GM23248 (cell line): ENCODE measurements around the gene FXYD5. TPM values are rescaled to one million over a fixed set of nuclear protein-coding genes. Genes with fewer than 3 reads are reported as not detected.

Experiments used
- DNase-seq: peaks from one replicate; pipeline ENCODE4 v3.0.0-alpha.2; 2015
- H2AFZ ChIP-seq: fragments of 200-600 bp; sonication (generic); 2 replicates; pipeline ENCODE4 v1.6.1; 2016; ENCODE audit warnings: antibody characterized with exemption
- H3F3A ChIP-seq: fragments of 200-600 bp; sonication (generic); 2 replicates; pipeline ENCODE4 v1.6.1; 2016; ENCODE audit warnings: mild to moderate bottlenecking, antibody characterized with exemption, mixed run types; ENCODE audit not compliant: insufficient read depth
- H3K27ac ChIP-seq: fragments of 200-600 bp; sonication (generic); 2 replicates; pipeline ENCODE4 v1.5.1; 2016; ENCODE audit warnings: mild to moderate bottlenecking
- H3K27me3 ChIP-seq: fragments of 200-600 bp; sonication (generic); replicated peaks from 2 replicates; pipeline ENCODE4 v1.6.1; 2016; ENCODE audit warnings: mild to moderate bottlenecking; ENCODE audit not compliant: insufficient read depth
- H3K36me3 ChIP-seq: fragments of 200-600 bp; sonication (generic); 2 replicates; pipeline ENCODE4 v1.6.1; 2016; ENCODE audit warnings: low read depth, mild to moderate bottlenecking
- H3K4me1 ChIP-seq: fragments of 200-600 bp; sonication (generic); 2 replicates; pipeline ENCODE4 v1.6.1; 2016; ENCODE audit warnings: mild to moderate bottlenecking; ENCODE audit not compliant: insufficient read depth
- H3K4me2 ChIP-seq: fragments of 200-600 bp; sonication (generic); one replicate; pipeline ENCODE4 v1.6.1; 2016; ENCODE audit warnings: mild to moderate bottlenecking; ENCODE audit not compliant: unreplicated experiment
- H3K4me3 ChIP-seq: fragments of 200-600 bp; sonication (generic); 2 replicates; pipeline ENCODE4 v1.5.1; 2016; ENCODE audit warnings: mild to moderate bottlenecking
- H3K79me2 ChIP-seq: fragments of 200-600 bp; sonication (generic); 2 replicates; pipeline ENCODE4 v1.6.1; 2016; ENCODE audit warnings: mild to moderate bottlenecking; ENCODE audit not compliant: insufficient read depth
- H3K9ac ChIP-seq: fragments of 200-600 bp; sonication (generic); 2 replicates; pipeline ENCODE4 v1.6.1; 2016; ENCODE audit warnings: mild to moderate bottlenecking
- H3K9me2 ChIP-seq: fragments of 200-600 bp; sonication (generic); 2 replicates; pipeline ENCODE4 v1.6.1; 2016; ENCODE audit warnings: mixed run types, mild to moderate bottlenecking, moderate library complexity; ENCODE audit not compliant: insufficient read depth
- H3K9me3 ChIP-seq: fragments of 200-600 bp; sonication (generic); one replicate; pipeline ENCODE4 v1.6.1; 2017; ENCODE audit warnings: low read depth
- H4K20me1 ChIP-seq: fragments of 200-600 bp; sonication (generic); 2 replicates; pipeline ENCODE4 v1.6.0; 2016; ENCODE audit not compliant: insufficient read depth
- EZH2 ChIP-seq: fragments of 200-600 bp; sonication (generic); IDR thresholded peaks from 2 replicates; pipeline ENCODE4 v1.6.1; 2018; ENCODE audit warnings: antibody characterized with exemption, mild to moderate bottlenecking; ENCODE audit not compliant: insufficient read depth, poor library complexity, severe bottlenecking
- EZH2phosphoT487 ChIP-seq: fragments of 200-600 bp; sonication (generic); IDR thresholded peaks from 2 replicates; pipeline ENCODE4 v1.6.1; 2018; ENCODE audit warnings: antibody characterized with exemption, moderate library complexity, mild to moderate bottlenecking, low read depth; ENCODE audit not compliant: insufficient read depth
- WGBS, 2 experiments: methylation state at CpG; one replicate each; pipeline ENCODE4 v1.1.6; 2015 to 2017; ENCODE audit warnings: low lambda C conversion rate in 2 of 2, low coverage in 1 of 2; ENCODE audit errors: missing lambda C conversion rate in 2 of 2; 5-methylcytosine and 5-hydroxymethylcytosine counted together
- in situ Hi-C: fragments of 300-500 bp; cut with MboI; formaldehyde crosslinking; loops from 2 replicates; pipeline ENCODE4 v1.15.0; 2020
- polyA plus RNA-seq: library from polyadenylated mRNA; unstranded; fragments of >200 nt; fragmentation: Nextera tagmentation; extraction: Ambion mirVana; gene quantifications from 2 replicates; pipeline ENCODE4 v1.2.1, GENCODE V29; 2016
- total RNA-seq: library from RNA; depleted of rRNA; stranded (reverse); fragments of >200 nt; shearing (Covaris generic); gene quantifications from 2 replicates; pipeline ENCODE4 v1.2.3, GENCODE V29; 2014

Gene FXYD5
- total and polyA plus RNA-seq, 2 experiments from 2014 or later = 233 to 496 TPM

- H3K9me3 ChIP-seq = no peaks in the 10 kb centered on the region
- in situ Hi-C loops = no loop called here
- WGBS, 2 experiments = 73 to 81% methylated on average over 3 of the region's 3 CpGs
- peaks cover 10% of the 10 kb centered on the region for H3F3A ChIP-seq
- no peak for DNase-seq
- no peaks in the 10 kb centered on the region for H3K36me3 ChIP-seq
- no peak overlapping the region for H3K27ac ChIP-seq
- H4K20me1 ChIP-seq = no peaks in the 10 kb centered on the region
- H3K4me2 ChIP-seq = no peak overlapping the region
- peaks cover 7% of the 10 kb centered on the region for H3K4me1 ChIP-seq
- no peak for TF ChIP-seq EZH2phosphoT487
- TF ChIP-seq EZH2 = no peak
- no peak overlapping the region for H2AFZ ChIP-seq
- no peaks in the 10 kb centered on the region for H3K79me2 ChIP-seq
- no peak overlapping the region for H3K9ac ChIP-seq
- H3K9me2 ChIP-seq = no peaks in the 10 kb centered on the region
- no peaks in the 10 kb centered on the region for H3K27me3 ChIP-seq
- no peak overlapping the region for H3K4me3 ChIP-seq
Measured at GRCh38 chr19:35179830-35180229, 25.3 kb downstream of the FXYD5 start.

- DNase-seq = no peak
- Histone ChIP-seq H3K9me2 (no peaks in the 10 kb centered on the region), H2AFZ (no peak overlapping the region), H3F3A (no peaks in the 10 kb centered on the region), H4K20me1 (no peaks in the 10 kb centered on the region), H3K9me3 (no peaks in the 10 kb centered on the region), H3K4me1 (peaks cover 2% of the 10 kb centered on the region), H3K9ac (no peak overlapping the region), H3K4me2 (no peak overlapping the region), H3K27me3 (no peaks in the 10 kb centered on the region), H3K36me3 (no peaks in the 10 kb centered on the region), H3K79me2 (no peaks in the 10 kb centered on the region), H3K27ac (no peak overlapping the region), H3K4me3 (no peak overlapping the region)
- 21% methylated on average over 1 of the region's 1 CpG for WGBS, 2 experiments
- TF ChIP-seq EZH2phosphoT487 (no peak), EZH2 (no peak)
- in situ Hi-C loops = no loop called here
Measured at GRCh38 chr19:35181387-35181786, 26.9 kb downstream of the FXYD5 start.

- no peak for TF ChIP-seq EZH2phosphoT487
- TF ChIP-seq EZH2 = no peak
- Histone ChIP-seq H2AFZ (no peak overlapping the region), H3K4me1 (no peaks in the 10 kb centered on the region), H3K9me2 (no peaks in the 10 kb centered on the region), H3K9ac (no peak overlapping the region), H3K27me3 (peaks cover 3% of the 10 kb centered on the region; the same call in 1 of the 2 replicates), H3F3A (no peaks in the 10 kb centered on the region), H3K36me3 (no peaks in the 10 kb centered on the region), H3K4me2 (no peak overlapping the region), H3K79me2 (no peaks in the 10 kb centered on the region), H3K4me3 (no peak overlapping the region), H3K27ac (no peak overlapping the region), H3K9me3 (no peaks in the 10 kb centered on the region), H4K20me1 (no peaks in the 10 kb centered on the region)
- in situ Hi-C loops = no loop called here
- 47 to 64% methylated on average over 1 of the region's 1 CpG for WGBS, 2 experiments
- no peak for DNase-seq
Measured at GRCh38 chr19:35184267-35184666, 29.7 kb downstream of the FXYD5 start.

DNA sequence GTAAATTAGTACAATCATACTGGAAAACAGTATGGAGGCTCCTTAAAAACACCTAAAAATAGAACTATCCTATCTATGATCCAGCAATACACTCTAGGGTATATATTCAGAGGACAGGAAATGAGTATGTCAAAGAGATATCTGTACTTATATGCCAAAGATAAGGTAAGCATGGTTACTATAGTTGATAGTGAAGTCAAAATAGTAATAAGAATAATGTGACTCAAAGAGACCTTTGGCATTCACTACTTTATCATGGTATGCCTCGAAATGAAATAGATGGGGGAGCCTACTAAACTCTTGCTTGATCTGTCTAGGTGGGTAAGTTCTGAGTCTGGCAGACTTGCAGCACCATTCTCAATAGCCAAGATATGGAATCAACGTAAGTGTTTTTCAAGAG, 30.3 kb downstream of the FXYD5 start:
- H3K9me3 ChIP-seq = no peaks in the 10 kb centered on the region
- H3K9me2 ChIP-seq = no peaks in the 10 kb centered on the region
- TF ChIP-seq EZH2 = no peak
- TF ChIP-seq EZH2phosphoT487 = no peak
- H3K79me2 ChIP-seq = no peaks in the 10 kb centered on the region
- no peaks in the 10 kb centered on the region for H3F3A ChIP-seq
- in situ Hi-C loops = no loop called here
- no peak overlapping the region for H3K27ac ChIP-seq
- peaks cover 8% of the 10 kb centered on the region; the same call in 1 of the 2 replicates for H3K27me3 ChIP-seq
- DNase-seq = no peak
- no peak overlapping the region for H3K4me2 ChIP-seq
- no peak overlapping the region for H3K4me3 ChIP-seq
- no peaks in the 10 kb centered on the region for H4K20me1 ChIP-seq
- H2AFZ ChIP-seq = no peak overlapping the region
- H3K4me1 ChIP-seq = no peaks in the 10 kb centered on the region
- 50 to 64% methylated on average over 2 of the region's 2 CpGs for WGBS, 2 experiments
- H3K36me3 ChIP-seq = no peaks in the 10 kb centered on the region
- H3K9ac ChIP-seq = no peak overlapping the region
